GM18517 (cell line): ENCODE results near the gene TJP1.

Experiments
- ATAC-seq: cut with Tn5 transposase; IDR thresholded peaks from one replicate; pipeline ENCODE4 v1.9.1; 2021; ENCODE audit warnings: mild to moderate bottlenecking, moderate library complexity; ENCODE audit not compliant: unreplicated experiment

TJP1 gene

DNA sequence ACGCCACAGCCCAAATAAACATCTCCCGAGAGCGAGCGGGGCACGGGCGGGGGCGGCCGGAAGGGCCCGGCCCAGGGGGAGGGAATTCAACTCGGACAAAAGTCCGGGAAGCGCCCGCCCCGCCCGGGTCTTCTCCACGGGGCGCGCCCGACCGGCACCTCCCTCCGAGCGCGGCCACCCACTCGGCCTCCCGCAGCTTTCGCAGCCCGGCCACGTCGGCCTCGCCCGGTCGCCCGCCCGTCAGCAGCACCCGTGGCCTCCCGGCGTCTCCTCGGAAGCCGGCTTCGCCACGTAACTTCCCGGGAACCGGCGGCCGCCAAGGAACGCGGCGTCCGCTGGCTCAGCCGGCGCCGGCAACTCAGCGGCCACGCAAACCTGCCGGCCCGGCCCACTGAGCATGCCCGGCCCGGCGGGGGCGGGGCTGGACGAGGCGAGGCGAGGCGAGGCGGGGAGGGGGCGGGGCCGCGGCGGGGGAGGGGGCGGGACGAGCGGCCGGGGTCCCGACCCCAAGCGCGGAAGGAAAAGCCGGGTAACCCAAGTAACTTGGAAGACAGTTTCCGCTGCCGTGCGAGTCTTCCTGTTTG lies at the start of gene TJP1:
Gene TJP1, minus strand, starts transcription at position 369 of the 584 bp plus-strand sequence. CDS start 440 bp downstream, outside the sequence.
- no peak for ATAC-seq

DNA sequence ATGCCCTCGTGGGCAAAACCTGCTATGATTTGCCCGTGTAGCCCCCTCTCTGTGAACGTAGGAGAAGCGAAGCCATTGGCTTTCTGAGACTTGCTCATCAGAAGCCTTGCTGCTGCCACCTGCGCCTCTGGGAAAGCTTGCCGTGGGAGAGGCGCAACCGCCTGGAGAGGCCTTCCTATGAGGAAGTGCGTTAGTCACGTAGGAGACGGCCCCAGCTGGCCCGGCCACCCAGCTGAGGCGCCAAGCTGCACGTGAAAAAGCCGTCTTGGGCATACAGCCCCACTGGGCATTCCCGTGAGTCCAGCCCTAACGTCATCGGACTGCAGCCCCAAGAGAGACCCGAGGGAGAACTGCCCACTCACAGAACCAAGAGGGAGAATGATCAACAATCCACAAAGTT lies 49.1 kb upstream of the TJP1 start:
- no peak for ATAC-seq

GRCh38 chr15:29870495-29871151 lies 48.4 kb upstream of the TJP1 start:
- ATAC-seq, result no peak

GRCh38 chr15:29867241-29868000 lies 45.2 kb upstream of the TJP1 start:
- ATAC-seq, result no peak

DNA sequence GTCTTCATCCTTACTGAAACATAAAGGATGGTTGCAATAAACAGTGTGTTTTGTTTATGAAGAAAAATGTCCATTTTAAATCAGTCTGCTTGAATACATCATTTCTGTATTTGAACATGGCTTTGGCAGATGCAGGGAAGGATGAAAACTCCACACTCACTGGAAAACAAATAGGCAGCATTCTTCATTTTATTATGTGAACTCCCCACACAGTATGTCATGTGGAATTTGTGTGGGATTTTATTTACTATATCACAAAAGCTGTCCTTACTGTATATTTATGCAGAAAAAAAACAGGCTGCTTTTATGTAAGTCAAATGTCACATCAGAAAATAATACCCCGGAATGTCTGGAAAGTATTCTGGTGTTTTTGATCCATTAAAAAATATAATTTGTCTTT lies 44.1 kb upstream of the TJP1 start:
- ATAC-seq, result no peak

- no peak for ATAC-seq
These were observed 42.2 kb upstream of the TJP1 start for GRCh38 chr15:29864501-29864900.

- no peak for ATAC-seq
These were observed 41.2 kb upstream of the TJP1 start for GRCh38 chr15:29863438-29863837.

- no peak for ATAC-seq
These were observed 40.0 kb upstream of the TJP1 start for GRCh38 chr15:29862271-29862670.

DNA sequence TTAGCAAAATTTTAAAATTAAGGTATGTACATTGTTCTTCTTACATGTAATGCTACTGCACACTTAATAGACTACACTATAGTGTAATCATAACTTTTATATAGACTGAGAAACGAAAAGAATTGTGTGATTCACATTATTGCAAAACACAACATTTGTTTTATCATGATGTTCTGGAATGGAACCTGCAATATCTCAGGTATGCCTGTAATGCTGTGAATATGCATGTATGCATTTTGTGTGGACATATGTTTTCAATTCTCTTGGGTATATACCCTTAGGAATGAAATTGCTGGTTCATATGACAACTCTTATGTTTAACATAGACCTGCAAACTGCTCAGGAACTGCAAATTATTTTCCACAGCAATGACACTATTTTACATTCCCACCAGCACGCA lies 38.6 kb upstream of the TJP1 start:
- no peak for ATAC-seq

DNA sequence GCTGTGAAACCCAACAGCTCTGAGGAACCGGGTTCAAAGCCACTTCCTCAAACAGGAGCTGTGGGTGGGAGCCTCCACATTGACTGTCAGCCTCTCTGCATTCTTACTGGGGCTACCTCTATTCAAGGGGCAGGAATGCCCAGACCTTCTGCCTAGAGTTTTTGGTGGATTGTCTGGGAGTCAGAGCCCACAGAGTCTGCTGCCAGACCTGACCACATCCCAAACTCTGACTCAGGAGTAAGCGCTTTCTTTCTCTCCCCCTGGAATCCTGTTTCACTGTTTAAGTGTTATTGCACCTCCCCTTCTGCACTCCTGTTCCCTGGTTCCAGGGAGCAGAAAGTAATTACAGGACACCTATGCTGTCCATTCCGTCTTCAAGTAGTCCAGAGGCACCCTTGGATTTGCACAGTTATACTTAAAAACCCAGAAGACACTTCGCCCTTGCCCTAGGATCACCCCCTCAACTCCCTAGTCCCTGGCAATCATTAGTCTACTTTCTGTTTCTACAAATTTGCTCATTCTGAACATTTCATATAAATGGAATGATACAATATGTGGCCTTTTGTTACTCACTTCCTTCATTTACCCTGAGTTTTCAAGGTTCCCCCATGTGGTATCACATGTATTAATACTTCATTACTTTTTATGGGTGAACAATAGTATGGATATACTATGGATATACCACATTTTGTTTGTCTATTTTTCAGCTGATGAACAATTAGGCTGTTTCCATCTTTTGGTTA lies 37.9 kb upstream of the TJP1 start:
- no peak for ATAC-seq

GRCh38 chr15:29859293-29859692 lies 37.0 kb upstream of the TJP1 start:
- no peak for ATAC-seq

GRCh38 chr15:29857221-29857789 lies 35.0 kb upstream of the TJP1 start:
- no peak for ATAC-seq

DNA sequence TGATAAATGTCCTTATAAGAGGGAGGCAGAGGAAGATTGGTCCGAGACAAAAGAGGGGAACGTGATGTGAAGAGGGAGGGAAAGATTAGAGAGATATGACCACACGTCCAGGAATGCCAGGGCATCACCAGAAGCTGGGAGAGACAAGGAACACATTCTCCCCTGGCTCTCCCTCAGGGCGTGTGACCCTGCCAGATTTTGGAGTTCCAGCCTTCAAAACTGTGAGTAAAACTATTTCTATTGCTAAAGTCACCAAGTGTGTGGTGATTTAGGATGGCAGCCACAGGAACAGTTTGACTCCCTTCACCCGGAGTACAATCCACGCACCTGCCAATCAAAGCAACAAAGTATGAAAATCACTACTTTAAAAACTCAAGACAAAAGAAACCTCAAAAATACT lies 32.1 kb upstream of the TJP1 start:
- ATAC-seq, result no peak

- ATAC-seq, result no peak
These were observed 31.1 kb upstream of the TJP1 start for GRCh38 chr15:29853211-29853987.

DNA sequence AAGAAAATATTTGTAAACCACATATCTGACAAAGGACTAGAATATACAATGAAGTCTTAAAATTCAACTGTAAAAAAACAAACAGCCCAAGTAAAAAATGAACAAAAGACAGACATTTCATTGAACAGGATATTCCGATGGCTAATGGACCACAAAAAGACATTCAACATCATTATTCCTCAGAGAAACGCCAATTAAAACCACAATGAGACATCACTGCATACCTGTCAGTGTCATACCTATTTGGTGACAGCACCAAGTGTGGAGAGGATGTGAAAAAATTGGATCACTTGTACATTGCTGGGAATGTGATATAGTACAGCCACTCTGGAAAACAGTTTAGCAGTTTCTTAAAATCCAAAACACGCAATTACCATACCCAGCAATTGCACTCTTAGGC lies 29.9 kb upstream of the TJP1 start:
- ATAC-seq, result no peak

GRCh38 chr15:29849716-29850115 lies 27.4 kb upstream of the TJP1 start:
- ATAC-seq, result no peak

- ATAC-seq, result no peak
These were observed 26.9 kb upstream of the TJP1 start for GRCh38 chr15:29849218-29849617.

GRCh38 chr15:29844290-29844903 lies 22.1 kb upstream of the TJP1 start:
- no peak for ATAC-seq

DNA sequence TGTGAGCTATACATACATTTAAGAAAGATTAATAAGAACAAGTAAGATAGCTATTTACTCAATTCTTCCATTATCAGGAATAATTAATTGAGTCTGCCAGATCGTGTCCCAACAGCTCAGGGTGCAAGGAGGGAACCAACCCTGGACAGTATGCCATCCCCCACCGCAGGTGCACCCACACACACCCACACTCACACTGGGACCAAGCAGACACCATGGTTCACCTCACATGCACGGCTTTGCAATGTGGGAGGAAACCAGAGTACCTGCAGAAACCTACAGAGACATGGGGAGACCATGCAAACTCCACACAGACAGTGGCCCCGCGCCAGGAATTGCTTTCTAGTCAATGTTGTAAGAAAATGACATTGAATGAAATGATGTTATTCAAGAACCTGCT lies 20.0 kb upstream of the TJP1 start:
- ATAC-seq, result no peak

DNA sequence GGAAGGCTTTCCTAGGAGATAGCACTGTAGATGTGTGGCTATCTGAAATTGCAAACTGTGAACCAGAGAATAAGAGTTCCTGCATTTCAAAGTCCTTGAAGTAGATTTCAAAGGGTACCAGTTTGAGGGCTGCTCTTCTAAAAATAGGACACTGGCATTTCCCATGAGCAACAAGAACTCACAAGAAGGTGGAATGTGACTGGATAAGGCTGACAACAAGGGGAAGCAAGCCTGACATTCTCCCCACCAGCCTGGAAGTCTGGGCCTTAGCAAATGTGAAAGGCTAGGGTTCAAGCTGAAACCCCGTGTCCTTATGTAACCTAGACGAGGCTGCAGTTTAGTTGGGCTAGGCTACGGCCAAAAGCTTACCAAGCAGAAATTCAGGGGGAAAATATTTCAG lies 18.7 kb upstream of the TJP1 start:
- no peak for ATAC-seq
